Activated naive CD4-positive, alpha-beta T cell treated with anti-CD3 and anti-CD28 coated beads, Interleukin-2, amount 50 U/mL, for 72 hours (primary cell): Measurements from ENCODE around the gene PARD3B. TPM values are rescaled to one million over a fixed set of nuclear protein-coding genes. Genes with fewer than 3 reads are reported as not detected.

ENCODE experiments used
- ATAC-seq, 2 donors: fragments of 150-1000 bp; cut with Tn5 transposase; 2 replicates each; pipeline ENCODE4 v1.10.0; 2021; ENCODE audit warnings: mild to moderate bottlenecking in 2 of 2, moderate library complexity in 2 of 2
- DNase-seq, 2 donors: peaks; one replicate each; pipeline ENCODE4 v3.0.0; 2021 to 2022; ENCODE audit warnings: low spot score in 2 of 2
- H3K27ac Mint-ChIP-seq, 2 donors: one replicate each; pipeline ENCODE4 v1.8.0; 2022; ENCODE audit warnings: mild to moderate bottlenecking in 2 of 2, mixed read lengths in 2 of 2
- H3K36me3 Mint-ChIP-seq, 2 donors: one replicate each; pipeline ENCODE4 v1.8.0; 2022; ENCODE audit warnings: mixed read lengths in 2 of 2
- H3K9me3 Mint-ChIP-seq, 2 donors: one replicate each; pipeline ENCODE4 v1.8.0; 2022; ENCODE audit warnings: mixed read lengths in 2 of 2
- total RNA-seq, 2 donors: library from RNA; stranded (reverse); gene quantifications; one replicate each; pipeline ENCODE4 v1.2.3, GENCODE V29; 2022

The PARD3B gene
- total RNA-seq, 2 donors from 2014 or later, result 0.09 to 0.35 TPM

- ATAC-seq (no peak), DNase-seq (no peak)
- H3K27ac Mint-ChIP-seq, result no peak overlapping the region
- H3K9me3 Mint-ChIP-seq, result peaks cover 0 to 5% of the 10 kb centered on the region in 2 donors
- peaks cover 0 to 13% of the 10 kb centered on the region in 2 donors for H3K36me3 Mint-ChIP-seq
Measured at GRCh38 chr2:204973616-204974015, 428.3 kb downstream of the PARD3B start.

DNA sequence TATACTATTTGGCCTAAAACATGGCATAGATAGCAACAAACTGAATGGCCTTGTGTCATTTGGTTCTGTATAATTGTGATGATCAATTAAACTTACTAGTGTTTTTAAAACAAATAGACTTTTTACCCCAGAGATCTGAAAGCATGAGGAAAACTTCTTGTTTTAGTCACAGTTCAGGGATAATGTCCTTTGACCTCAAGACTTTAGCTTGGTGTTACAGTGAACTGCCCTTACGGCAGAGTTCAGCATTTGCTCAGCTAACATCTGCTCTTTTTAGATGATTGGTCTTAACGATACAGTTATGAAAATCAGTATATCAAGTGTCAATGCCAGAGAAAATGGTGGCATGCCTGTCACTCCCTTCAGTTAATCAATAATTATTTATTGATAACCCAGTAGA, 429.2 kb downstream of the PARD3B start:
- Mint-ChIP-seq H3K9me3 (peaks cover 5 to 10% of the 10 kb centered on the region in 2 donors), H3K27ac (no peak overlapping the region), H3K36me3 (peaks cover 0 to 7% of the 10 kb centered on the region in 2 donors)
- DNase-seq, result no peak
- ATAC-seq, result no peak

- H3K36me3 Mint-ChIP-seq, result peaks cover 0 to 7% of the 10 kb centered on the region in 2 donors
- DNase-seq (no peak), ATAC-seq (no peak)
- H3K27ac Mint-ChIP-seq, result no peak overlapping the region
- H3K9me3 Mint-ChIP-seq, result peaks cover 5 to 10% of the 10 kb centered on the region in 2 donors
Measured at GRCh38 chr2:204977914-204978313, 432.6 kb downstream of the PARD3B start.

GRCh38 chr2:204982303-204982702, 437.0 kb downstream of the PARD3B start:
- Mint-ChIP-seq H3K27ac (no peak overlapping the region), H3K36me3 (no peaks in the 10 kb centered on the region), H3K9me3 (peaks cover 5 to 6% of the 10 kb centered on the region in 2 donors)
- ATAC-seq, result no peak
- DNase-seq, result no peak

DNA sequence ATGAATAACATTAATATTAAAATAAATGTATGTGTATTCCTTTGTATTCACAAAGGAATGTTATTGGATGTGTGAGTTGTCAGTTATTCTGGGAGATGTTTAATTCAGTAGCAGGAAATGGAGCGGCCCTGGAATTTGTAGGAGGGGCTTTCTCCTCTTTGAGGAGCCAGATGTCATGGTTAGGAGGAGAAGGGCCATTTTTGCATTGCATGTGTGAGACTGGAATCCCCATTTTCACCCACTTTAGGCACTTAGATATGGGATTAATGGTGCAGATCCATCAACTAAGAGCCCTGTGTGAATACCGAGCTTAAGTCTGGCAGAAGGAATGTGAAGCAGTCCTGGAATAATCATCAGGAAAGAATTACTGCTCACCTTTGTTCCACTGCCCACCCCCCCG, 439.2 kb downstream of the PARD3B start:
- ATAC-seq (no peak), DNase-seq (no peak)

GRCh38 chr2:204986641-204987040, 441.4 kb downstream of the PARD3B start:
- Mint-ChIP-seq H3K36me3 (no peaks in the 10 kb centered on the region), H3K9me3 (no peaks in the 10 kb centered on the region), H3K27ac (no peak overlapping the region)
- no peak for ATAC-seq
- no peak for DNase-seq

More for the DNA sequence above, 439.2 kb downstream of the PARD3B start:
- Mint-ChIP-seq H3K27ac (no peak overlapping the region), H3K9me3 (no peaks in the 10 kb centered on the region), H3K36me3 (no peaks in the 10 kb centered on the region)

DNA sequence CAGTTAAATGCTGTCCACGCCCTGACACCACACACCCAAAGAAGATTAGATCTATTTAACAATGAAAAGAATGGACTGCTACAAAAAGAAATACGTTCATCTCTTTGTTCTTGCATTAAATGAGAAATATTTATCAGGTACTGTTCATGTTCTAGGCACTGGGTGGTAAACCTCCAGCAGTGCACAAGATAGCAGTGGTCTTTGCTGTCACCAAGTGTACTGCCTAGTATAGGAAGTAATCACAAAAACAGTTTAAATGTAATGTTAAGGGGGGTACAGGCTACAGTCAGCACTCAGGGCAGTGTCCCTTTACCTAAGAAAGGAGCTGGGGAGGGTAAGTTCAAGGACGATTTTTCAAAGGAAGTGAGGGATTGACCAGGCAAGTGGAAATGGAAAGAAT, 443.6 kb downstream of the PARD3B start:
- no peak for ATAC-seq
- Mint-ChIP-seq H3K36me3 (no peaks in the 10 kb centered on the region), H3K9me3 (no peaks in the 10 kb centered on the region), H3K27ac (no peak overlapping the region)
- DNase-seq, result no peak

DNA sequence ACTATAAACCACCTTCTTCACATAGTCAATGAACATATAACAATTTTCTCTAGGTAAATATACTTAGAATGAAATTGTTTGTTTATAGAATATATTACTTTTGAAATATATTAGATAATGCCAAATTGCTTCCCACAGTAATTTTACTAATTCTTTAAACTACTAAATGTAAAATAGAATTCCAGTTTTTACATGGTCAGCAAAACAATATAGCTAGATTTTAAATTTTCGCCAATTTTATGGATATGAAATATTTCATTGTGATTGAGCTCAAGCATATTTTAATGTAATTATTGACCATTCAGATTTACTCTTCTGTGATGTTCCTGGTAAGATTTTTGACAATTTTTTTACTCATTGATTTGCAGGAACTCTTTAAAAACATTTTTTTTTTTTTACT, 444.6 kb downstream of the PARD3B start:
- ATAC-seq, result no peak
- no peaks in the 10 kb centered on the region for H3K9me3 Mint-ChIP-seq

GRCh38 chr2:205001300-205001966, 456.2 kb downstream of the PARD3B start:
- Mint-ChIP-seq H3K36me3 (peaks cover 6% of the 10 kb centered on the region in 2 donors), H3K9me3 (peaks cover 0 to 4% of the 10 kb centered on the region in 2 donors), H3K27ac (no peak overlapping the region)
- no peak for ATAC-seq
- DNase-seq, result no peak

More for the DNA sequence above, 444.6 kb downstream of the PARD3B start:
- no peaks in the 10 kb centered on the region for H3K36me3 Mint-ChIP-seq
- no peak overlapping the region for H3K27ac Mint-ChIP-seq
- no peak for DNase-seq

GRCh38 chr2:205002390-205002789, 457.1 kb downstream of the PARD3B start:
- peak in 1 of 2 donors; percentile 54 for ATAC-seq
- H3K9me3 Mint-ChIP-seq, result peaks cover 0 to 7% of the 10 kb centered on the region in 2 donors
- no peak overlapping the region for H3K27ac Mint-ChIP-seq

DNA sequence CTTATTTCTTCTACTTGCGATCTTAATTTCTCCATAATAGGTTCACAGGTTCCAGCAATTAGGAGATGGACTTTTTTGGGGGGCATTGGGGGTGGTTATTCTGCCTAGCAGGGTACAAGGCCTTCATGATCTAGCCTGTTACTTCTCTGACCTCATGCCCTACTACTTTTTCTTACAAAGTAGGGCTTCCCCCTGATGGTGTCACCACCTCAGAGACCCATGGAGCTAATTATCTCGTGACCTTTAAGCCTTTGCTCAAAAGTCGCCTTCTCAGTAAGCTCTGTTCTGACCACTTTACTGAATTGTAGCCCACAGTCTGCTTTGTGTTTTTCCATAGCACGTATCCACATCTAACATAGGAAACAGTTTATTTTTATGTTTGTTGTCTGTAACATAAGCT, 458.0 kb downstream of the PARD3B start:
- Mint-ChIP-seq H3K27ac (peak overlapping the region in 1 of 2 donors; percentile 15), H3K36me3 (peaks cover 7 to 11% of the 10 kb centered on the region in 2 donors)
- ATAC-seq, result peak in 1 of 2 donors; percentile 71

More at GRCh38 chr2:205002390-205002789, 457.1 kb downstream of the PARD3B start:
- H3K36me3 Mint-ChIP-seq, result peaks cover 5 to 6% of the 10 kb centered on the region in 2 donors
- no peak for DNase-seq

GRCh38 chr2:205010196-205010595, 464.9 kb downstream of the PARD3B start:
- ATAC-seq, result no peak

More for the DNA sequence above, 458.0 kb downstream of the PARD3B start:
- peaks cover 0 to 8% of the 10 kb centered on the region in 2 donors for H3K9me3 Mint-ChIP-seq
- DNase-seq, result no peak

DNA sequence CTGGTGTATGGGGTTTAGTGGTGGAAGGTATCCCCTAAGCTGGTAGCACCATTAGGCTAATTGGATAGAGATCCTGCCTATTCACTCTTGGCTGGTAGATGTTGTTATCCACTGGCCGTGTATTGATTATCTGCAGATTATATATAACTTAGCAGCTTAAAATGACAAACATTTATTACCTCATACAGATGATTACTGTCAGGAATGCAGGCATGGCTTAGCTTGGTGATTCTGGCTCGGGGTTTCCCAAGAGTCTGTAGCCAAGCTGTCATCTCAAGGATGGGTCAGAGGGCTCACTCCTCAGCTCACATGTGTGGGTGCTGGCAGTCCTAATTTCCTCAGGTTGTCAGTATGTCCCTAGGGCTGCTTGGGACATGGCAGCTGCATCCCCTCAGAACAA, 465.8 kb downstream of the PARD3B start:
- DNase-seq (no peak), ATAC-seq (no peak)
- H3K9me3 Mint-ChIP-seq, result peaks cover 0 to 9% of the 10 kb centered on the region in 2 donors
- H3K36me3 Mint-ChIP-seq, result peaks cover 7 to 11% of the 10 kb centered on the region in 2 donors
- H3K27ac Mint-ChIP-seq, result no peak overlapping the region

More at GRCh38 chr2:205010196-205010595, 464.9 kb downstream of the PARD3B start:
- peaks cover 7 to 11% of the 10 kb centered on the region in 2 donors for H3K36me3 Mint-ChIP-seq
- H3K27ac Mint-ChIP-seq, result no peak overlapping the region
- DNase-seq, result no peak
- peaks cover 0 to 8% of the 10 kb centered on the region in 2 donors for H3K9me3 Mint-ChIP-seq

- DNase-seq (no peak), ATAC-seq (no peak)
- Mint-ChIP-seq H3K27ac (peak overlapping the region in 1 of 2 donors; percentile 76), H3K36me3 (peaks cover 0 to 5% of the 10 kb centered on the region in 2 donors), H3K9me3 (peaks cover 8 to 14% of the 10 kb centered on the region in 2 donors)
Measured at GRCh38 chr2:205012961-205013360, 467.7 kb downstream of the PARD3B start.

DNA sequence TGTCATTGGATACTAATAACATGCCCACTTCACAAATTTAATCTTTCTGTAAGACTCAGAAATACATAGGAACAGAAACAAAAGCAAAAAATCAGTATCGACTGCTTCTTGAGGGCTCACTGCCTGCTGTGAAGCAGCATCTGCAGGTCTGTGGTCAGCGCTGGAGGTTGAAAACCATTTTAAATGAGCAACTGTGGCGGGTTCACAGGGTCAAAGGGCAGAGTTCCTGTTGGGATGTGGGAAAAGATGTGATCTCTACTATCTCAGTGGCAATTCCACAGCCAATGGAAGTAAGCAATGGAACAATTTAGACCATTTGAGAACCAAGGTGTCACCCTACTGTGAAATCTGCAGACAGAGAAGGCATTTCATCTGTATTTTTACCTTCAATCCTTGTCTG, 468.3 kb downstream of the PARD3B start:
- Mint-ChIP-seq H3K36me3 (peaks cover 0 to 5% of the 10 kb centered on the region in 2 donors), H3K9me3 (peaks cover 8 to 14% of the 10 kb centered on the region in 2 donors), H3K27ac (no peak overlapping the region)
- no peak for DNase-seq
- no peak for ATAC-seq

- H3K9me3 Mint-ChIP-seq, result peaks cover 8 to 14% of the 10 kb centered on the region in 2 donors
- DNase-seq (no peak), ATAC-seq (no peak)
- H3K36me3 Mint-ChIP-seq, result peaks cover 0 to 5% of the 10 kb centered on the region in 2 donors
- no peak overlapping the region for H3K27ac Mint-ChIP-seq
Measured at GRCh38 chr2:205014201-205014600, 468.9 kb downstream of the PARD3B start.

DNA sequence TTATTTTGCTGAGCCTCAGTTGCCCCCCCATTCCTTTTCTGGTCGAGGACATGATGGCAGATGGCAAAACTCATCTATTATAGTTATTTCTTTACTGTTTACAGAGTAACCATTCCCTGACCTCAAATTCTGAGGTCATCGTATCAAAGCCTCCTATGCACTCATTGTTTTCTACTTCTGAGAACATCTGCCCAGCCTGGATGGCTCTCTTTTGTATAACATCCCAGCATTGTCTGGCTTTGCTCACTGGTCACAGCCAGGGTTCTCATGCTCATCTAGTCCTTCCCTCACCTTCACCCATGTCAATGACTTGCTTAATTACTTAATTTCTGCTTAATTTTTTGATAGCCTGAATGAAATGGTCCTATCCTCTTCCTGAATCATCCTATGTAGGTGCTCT, 472.1 kb downstream of the PARD3B start:
- DNase-seq (no peak), ATAC-seq (no peak)
- H3K27ac Mint-ChIP-seq, result peak overlapping the region in 1 of 2 donors; percentile 7
- peaks cover 5 to 6% of the 10 kb centered on the region in 2 donors for H3K36me3 Mint-ChIP-seq
- peaks cover 8 to 20% of the 10 kb centered on the region in 2 donors for H3K9me3 Mint-ChIP-seq

- H3K27ac Mint-ChIP-seq, result no peak overlapping the region
- no peak for DNase-seq
- peaks cover 5 to 6% of the 10 kb centered on the region in 2 donors for H3K36me3 Mint-ChIP-seq
- peaks cover 8 to 20% of the 10 kb centered on the region in 2 donors for H3K9me3 Mint-ChIP-seq
- ATAC-seq, result no peak
Measured at GRCh38 chr2:205017912-205018311, 472.6 kb downstream of the PARD3B start.
